ENCODE measurements around the gene MAD1L1.

The MAD1L1 gene

DNA sequence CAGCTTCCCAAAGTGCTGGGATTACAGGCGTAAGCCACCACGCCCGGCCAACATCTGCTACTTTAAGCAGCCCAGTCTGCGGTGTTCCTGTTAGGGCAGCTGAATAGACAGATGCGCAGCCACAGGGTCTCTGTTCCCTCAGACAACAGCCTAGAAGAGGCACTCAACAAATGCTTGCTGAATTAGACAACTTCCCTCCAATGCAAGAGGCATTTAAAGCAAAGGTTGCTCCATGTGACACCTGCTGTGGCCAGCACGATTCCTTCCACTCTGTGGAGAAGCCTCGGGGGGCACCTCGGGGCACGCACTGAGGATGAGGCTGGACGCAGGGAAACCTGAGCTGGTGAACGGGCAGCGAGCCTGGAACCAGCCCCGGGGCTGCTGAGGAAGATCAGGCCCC lies 237.8 kb downstream of the MAD1L1 start:
- FAIRE-seq, result no peak

DNA sequence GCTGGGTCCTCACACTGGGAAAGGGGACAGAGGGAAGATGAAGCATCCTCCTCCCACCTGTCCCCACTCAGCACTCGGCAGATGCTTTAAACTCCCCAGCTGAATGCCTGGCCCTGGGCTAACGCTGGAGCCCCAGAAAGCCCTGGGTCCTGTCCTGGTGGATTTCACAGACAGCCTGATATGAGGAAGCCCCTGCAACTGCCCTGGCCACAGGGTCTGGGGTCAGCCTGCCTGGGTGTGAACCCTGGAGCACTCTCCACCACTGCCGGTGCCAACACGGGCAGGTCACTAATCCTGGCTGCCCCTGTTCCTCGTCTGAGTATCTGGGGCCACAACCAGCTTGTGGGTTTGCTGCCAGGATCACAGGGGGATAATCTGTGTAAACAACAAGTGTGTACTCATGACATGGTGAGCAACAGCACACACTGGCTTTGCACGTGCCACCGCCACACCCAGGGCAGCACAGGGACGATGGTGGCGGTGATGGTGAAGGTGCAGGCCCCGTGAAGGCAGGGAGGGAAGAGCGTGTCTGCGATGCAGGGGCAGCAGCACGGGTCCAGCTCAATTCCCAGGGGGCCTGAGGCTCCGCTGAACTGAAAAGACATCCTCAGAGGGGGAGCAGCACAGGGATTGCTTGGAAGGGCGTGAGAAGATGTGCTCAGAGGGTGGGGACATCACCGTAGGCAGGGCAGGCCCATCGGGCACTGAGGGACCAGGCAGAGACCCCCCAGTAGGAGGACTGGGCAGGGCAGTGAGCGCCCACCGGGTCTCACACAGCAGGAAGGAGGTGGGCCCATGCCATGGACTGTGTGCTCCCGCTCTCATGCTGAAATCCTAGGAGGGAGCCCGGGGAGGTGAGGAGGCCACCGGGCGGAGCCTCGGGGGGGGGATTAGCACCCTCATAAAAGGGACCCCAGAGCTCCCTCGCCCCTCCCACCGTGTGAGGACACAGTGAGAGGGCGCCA lies 238.7 kb downstream of the MAD1L1 start:
- FAIRE-seq, result no peak

DNA sequence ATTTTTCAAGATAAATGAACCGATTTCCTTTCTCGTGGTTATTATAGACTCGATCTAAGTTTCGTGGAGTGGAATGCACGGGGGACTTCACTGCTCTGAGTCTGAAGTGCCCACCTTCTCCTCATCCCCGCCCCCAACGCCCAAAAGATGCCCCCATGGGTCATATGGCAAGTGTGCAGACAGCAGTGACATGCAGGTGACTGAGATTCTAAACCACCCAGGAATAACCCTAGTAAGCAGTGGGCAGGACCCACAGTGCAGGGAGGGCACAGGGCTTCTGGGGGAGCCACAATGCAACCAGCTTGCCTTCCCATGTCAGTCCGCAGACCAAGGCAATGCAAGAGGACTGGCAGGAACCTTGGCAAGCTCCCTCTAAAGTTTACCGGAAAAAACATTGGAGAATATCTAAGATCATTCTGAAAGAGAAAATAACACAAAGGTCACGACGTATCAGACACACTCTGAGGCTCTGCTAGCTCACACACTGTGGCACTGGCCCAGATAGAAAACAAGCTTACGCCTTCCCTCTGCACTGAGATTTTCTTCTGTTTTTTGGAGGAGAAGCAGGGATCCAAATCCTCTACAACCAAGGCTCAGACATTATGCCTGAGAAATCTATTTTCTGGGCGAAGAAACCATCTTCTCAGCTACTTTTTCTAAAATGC lies 239.6 kb downstream of the MAD1L1 start:
- FAIRE-seq, result no peak

- no peak for FAIRE-seq
Observed at GRCh38 chr7:1992554-1992953, 240.2 kb downstream of the MAD1L1 start.

GRCh38 chr7:1990001-1990670 lies 242.6 kb downstream of the MAD1L1 start:
- FAIRE-seq, result no peak

DNA sequence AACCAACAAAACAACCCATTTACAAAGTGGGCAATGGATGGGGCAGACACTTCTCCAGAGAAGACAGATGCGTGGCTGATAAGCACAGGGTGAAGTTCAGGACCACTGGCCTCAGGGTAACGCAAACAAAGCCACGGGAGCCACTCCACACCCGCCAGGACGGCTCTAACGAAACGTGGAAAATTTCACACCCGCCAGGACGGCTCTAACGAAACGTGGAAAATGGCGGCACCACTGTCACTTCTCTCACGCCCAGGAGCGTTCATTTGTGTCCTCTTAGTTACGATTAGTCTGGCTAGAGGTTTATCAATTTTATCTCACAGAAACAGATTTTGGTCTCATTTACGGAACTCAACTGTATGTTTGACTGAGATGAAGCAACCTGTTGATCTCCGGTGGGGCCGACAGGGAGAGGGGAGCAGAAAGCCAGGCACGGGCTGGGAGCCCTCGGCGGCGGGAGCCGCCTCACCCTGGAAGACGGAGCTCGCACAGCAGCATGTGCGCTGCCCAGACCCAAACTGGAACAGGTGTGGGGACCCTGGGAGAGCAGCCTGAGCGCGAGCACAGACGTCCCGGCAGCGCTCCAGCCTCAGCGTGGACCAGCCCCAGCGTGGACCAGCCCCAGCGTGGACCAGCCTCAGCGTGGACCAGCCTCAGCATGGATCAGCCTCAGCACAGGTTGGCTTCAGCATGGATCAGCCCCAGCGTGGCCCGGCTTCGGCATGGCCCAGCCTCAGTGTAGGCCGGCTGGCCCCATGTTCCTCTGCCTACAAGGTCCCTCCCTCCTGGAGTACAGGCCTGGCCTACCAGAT lies 243.5 kb downstream of the MAD1L1 start:
- FAIRE-seq, result no peak

- FAIRE-seq, result no peak
Observed at GRCh38 chr7:1988533-1988930, 244.2 kb downstream of the MAD1L1 start.

DNA sequence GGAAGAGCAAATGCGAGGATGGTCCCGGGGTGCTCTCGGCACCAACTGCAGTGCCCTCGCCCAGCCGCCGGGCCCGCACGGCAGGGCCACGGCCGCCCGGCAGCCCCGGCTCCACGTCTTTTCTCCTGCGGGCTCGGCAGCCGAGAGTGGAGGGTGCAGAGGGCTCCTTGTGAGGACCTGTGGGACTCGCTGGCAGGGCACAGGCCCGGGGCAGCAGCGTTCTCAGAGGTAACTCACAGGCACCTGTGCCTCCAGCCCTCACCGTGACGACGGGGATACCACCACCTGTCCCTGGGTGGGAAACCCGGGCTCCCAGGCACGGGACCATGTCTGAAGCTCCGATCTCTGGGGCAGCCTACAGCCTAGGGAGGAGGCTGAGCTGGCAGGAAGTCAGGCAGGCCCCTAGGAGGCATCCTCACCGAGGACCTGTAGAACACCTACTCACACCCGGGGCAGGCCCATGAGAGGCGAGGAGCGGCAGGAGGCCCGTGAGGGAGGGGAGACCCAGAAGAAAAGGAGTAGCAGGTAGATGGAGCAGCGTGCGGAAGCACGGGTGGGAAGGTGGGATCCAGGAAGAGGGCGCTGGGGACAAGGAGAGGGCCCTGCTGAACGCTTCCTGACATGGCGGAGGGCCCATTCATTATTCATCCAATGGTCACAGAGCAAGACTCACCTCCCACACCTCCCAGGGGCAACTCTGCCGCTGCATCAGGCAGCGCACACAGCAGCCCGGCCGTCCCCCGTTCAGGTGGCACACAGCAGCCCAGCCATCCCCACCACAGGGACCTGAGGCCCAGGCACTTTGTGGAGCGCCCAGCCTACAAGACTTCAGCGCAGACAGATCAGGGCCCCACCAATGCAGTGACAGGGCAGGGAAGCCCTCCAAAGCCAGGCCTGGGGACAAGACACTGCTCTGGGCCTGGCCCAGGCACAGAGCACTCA lies 244.9 kb downstream of the MAD1L1 start:
- no peak for FAIRE-seq

DNA sequence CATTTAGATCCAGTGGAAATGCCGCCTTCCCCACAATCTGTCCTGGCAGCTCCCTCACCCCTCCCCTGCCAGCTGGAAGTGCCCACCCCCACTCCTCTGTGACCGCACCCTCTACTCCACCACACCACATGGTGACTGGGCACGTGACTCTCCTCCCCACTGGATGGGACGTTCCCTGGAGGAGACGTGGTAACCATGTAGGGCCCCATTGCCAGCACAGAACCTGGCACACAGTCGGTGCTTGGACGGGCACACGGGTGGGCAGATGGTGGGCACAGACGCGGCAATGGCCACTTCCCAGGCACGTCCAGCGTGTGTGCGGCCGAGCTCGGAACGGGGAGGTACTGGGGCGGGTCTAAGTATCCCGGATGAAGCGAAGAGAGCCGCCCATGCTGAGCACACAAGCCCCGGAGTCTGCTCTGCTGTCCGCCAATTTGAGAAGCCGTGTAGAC lies 245.6 kb downstream of the MAD1L1 start:
- FAIRE-seq, result no peak

GRCh38 chr7:1986366-1987083 lies 246.2 kb downstream of the MAD1L1 start:
- no peak for FAIRE-seq

DNA sequence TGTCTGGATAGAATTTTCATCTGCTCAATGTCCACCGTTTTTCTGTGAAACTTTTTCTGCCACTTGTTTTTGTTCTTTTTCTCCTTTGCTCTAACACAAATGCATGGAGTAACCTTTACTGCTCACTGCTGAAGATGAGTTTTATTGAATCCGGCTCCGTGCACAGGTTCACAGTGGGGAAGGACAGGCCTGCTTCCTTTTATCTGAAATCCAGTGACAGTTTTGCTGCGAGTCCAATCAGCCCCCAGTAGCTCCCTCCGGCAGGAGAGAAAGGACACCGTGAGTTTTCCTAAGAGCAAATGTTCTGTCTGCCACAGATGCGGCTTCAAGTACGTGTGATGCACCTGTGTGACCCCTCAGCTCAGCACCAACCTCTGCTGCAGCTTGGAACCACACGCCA lies 246.8 kb downstream of the MAD1L1 start:
- FAIRE-seq, result no peak

DNA sequence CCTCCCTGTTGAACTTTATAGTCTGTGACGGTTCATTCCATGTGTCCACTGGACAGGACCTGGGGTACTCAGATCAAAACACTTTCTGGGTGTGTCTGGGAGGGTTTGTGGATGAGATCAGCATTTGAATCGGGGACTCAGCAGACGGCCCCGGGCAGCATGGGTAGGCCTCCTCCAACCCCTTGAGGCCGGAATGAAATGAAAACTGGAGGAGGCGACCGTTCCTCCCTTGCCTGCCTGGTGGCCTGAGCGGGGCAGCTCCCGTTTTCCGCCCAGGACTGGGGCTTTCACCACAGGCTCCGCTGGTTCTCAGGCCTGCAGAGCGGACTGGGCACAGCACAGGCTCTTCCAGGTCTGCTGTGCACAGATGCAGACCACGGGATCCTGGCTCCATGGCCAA lies 247.7 kb downstream of the MAD1L1 start:
- no peak for FAIRE-seq

- FAIRE-seq, result no peak
Observed at GRCh38 chr7:1981878-1982230, 250.9 kb downstream of the MAD1L1 start.

DNA sequence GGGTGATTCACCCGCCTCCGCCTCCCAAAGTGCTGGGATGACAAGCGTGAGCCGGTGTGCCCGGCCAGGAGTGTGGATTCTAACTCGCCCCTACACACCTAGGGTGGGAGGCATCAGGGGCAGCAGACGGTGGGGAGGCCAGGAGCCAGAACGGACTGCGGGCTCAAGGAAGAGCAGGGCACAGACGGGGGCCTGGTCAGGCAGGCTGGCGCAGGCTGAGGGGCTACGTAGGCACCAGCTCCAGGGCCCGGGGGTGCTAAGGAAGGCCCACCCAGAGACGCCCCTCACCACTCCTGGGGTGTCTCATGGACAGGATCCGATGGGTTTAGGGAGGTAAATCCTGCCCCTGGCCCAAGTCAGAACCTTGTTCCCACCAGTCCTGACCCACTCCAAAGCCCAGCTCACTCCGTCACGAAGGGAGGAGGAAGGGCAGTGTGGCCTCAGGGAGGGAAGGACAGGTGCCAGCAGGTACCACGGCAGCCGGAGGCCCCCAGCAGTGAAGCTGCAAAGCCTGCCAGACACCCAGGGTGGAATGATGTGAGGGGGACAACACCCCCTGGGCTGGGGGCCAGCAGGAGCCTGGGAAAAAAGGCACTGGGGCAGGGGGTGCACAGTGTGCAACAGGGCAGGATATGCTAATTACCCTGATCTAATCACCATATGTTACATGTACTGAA lies 251.4 kb downstream of the MAD1L1 start:
- no peak for FAIRE-seq

GRCh38 chr7:1979591-1980560 lies 252.9 kb downstream of the MAD1L1 start:
- FAIRE-seq, result no peak

DNA sequence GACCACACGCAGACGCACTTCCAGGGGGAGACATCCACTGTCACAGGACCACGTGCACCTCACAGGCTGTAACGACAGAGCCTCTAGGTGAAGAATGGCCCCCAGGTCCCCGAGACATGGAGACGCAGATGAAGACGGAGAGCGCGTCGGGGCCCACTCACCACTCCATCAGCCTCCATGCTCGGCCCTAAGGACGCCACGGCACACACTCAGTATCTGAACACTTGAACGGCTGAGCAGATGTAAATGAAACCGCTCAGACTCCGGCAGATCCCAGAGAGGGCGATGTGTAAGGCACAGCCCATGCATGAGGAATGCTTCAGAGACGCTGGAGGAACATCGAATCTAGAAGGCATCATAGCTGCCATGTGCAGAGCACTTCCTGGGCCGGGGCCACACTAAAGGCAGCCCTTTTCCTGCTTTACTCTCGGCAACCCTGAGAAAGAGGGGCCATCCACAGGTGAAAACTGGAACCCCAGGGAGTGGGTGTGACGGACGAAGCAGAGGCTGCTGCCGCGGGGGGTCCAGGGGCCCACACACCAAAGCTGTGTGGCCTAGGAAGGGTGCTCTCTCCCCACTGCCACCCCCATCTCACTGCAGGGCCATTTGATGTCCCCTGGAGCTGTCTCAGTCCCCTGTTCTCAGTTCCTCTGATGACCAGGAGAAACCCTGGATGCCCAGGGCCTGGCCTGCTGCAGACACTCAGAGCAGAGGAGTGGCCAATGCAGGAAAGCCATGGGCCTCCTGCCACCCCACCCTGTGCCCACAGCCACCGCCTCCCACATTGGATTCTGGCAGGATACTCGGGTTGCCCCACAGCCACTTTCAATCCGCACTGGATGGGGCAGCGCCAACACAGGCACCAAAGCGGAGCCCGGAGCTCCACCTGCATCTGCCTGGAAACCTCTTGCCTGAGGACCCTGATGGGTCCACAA lies 253.8 kb downstream of the MAD1L1 start:
- FAIRE-seq, result no peak

GRCh38 chr7:1977876-1978441 lies 254.8 kb downstream of the MAD1L1 start:
- FAIRE-seq, result no peak

Data from G401.6 (cell line).